Stimulated activated CD8-positive, alpha-beta memory T cell treated with anti-CD3 and anti-CD28 coated beads, Interleukin-15, amount 100 ng/mL, for 4 hours (primary cell): ENCODE measurements around the gene MESP1.

Experiments used
- DNase-seq, 2 donors: peaks; one replicate each; pipeline ENCODE4 v3.0.0-alpha.2; 2020; ENCODE audit warnings: low read depth in 2 of 2

The MESP1 gene

DNA sequence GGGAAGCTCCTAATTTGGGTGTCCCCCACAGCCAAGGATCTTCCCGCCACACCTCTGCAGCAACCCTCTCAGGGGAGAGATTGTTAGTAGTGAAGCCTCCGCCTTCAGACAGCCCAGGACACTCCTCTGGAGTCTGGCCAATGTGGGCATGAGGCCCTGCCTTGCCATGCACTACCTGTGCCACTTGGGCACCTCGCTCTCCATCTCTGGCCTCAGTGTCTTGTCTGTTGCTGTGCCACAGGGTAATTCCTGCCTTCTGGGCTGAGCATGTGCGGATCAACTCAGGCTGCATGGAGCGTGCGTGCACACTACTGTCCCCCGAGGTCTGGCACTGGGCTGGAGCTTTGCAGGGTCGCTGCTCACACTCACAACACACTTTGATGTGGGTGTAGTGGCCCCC, 7.9 kb upstream of the MESP1 start:
- no peak for DNase-seq

GRCh38 chr15:89758283-89758682, 7.2 kb upstream of the MESP1 start:
- no peak for DNase-seq

DNA sequence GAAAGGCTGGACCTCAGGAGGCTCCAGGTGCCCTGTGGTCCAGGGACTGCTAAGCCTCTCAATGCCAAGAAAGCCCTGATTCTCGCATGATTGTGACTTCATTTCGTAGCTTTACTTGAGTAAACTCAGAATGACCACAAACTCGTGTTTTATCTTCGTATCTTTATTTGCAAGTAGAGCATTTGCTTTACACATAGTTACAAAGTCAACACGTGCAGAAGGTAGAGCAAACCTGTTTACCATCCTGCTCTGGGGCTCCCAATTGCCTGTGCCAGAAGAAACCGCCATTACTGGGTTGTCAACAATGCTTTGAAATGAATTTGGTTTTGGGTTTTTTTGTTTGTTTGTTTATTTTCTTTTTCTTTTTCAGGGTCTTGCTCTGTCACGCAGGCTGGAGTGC, 5.8 kb upstream of the MESP1 start:
- no peak for DNase-seq

DNA sequence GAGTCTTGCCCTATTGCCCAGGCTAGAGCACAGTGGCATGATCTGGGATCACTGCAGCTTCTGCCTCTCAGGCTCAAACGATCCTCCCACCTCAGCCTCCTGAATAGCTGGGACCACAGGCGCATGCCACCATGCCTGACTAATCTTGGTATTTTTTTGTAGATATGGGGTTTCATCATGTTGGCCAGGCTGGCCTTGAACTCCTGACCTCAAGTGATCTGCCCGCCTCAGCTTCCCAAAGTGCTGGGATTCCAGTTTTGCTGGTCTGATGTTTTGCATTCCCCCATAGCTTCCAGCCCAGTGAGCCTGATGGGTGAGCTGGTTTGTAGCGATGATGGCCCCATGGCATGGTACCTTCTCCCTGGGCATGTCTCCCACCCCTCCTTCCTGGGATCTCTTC, 4.7 kb upstream of the MESP1 start:
- DNase-seq: no peak

DNA sequence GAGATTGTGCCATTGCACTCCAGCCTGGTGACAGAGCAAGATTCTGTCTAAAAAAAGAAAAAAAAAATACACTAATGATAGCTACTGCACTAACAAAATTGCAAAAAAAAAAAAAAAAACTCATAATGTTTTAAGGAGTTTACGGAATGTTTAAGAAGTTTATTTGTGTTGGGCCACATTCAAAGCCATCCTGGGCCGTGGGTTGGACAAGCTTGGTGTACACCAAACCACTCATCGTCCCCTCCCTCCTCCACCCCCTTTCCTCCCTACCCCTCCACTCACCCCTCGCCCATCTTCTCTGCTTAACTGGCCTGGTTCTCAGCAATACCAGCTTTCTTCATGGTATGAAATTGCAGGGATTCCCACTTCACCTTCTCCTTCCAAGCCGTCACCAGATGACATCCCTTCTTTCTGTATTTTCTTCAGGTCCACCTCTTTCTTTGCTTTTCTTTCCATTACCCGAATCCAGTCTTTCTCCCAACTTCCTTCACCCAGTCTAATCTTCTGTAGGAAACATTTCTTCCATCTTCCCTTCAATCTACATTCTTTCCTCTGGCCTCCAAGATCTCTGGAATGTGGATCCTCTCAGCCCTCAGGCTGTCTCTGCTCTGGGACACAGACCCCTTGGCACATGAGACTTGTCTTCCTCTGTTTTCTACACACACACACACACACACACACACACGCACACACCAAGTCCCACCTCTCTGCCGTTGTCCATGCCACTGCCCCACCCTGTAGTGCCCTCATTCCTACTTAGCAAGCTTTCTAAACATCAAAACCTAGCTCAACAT, 3.5 kb upstream of the MESP1 start:
- no peak for DNase-seq

- DNase-seq: no peak
These were observed 2.8 kb upstream of the MESP1 start for GRCh38 chr15:89753855-89754254.

- DNase-seq: no peak
These were observed 699 bp upstream of the MESP1 start for GRCh38 chr15:89751748-89752147.

DNA sequence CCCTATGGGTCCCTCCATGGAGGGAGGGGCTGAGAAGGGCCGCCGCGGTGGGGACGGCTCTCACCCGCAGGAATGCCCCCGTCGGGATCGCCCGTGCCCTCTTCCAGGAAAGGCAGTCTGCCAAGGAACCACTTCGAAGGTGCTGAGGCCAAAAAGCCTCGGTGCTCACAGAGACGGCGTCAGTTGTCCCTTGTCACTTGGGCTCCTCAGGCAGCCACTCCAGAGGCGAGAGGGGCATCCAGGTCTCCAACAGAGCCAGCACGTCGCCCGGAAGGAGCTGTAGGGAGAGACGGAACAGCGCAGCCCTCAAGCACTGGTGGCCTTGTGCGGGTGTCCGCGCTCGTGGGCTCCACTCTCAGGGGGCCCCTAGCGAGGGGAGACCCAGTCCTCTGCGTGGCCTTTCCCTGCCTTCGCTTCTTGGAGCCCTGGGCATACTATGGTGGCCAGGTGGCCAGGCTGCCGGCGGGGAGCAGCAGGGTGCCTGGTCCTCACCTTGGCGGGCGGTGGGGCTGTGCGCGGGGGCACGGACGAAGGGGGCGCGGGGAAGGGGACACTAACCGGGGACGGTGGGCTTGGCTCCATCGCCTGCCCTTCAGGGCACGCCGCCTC, 994 bp downstream of the MESP1 start:
- DNase-seq: no peak

- DNase-seq: no peak
These were observed 1.5 kb downstream of the MESP1 start for GRCh38 chr15:89749526-89749925.

GRCh38 chr15:89749054-89749453, 2.0 kb downstream of the MESP1 start:
- DNase-seq: no peak

GRCh38 chr15:89747708-89748682, 3.1 kb downstream of the MESP1 start:
- no peak for DNase-seq

GRCh38 chr15:89746386-89746780, 4.7 kb downstream of the MESP1 start:
- no peak for DNase-seq

GRCh38 chr15:89745768-89746167, 5.3 kb downstream of the MESP1 start:
- DNase-seq: no peak

DNA sequence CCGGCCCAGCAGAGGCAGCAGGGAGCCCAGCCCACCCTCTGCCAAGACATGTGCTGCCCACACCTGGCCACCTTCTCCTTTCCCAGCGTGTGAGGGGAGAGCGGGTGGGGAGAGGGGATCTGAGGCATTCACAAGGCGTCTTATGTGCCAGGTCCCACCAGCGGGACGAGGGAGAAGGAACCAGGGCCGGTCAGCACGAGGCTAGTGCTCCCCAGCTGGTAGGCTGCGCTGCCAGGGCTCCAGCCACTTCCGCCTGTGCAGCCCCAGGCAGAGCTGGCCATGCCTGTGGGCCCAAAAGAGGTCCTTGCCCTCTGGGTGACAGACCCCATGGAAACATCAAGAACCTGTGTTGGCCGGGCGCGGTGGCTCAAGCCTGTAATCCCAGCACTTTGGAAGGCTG, 5.9 kb downstream of the MESP1 start:
- DNase-seq: no peak

DNA sequence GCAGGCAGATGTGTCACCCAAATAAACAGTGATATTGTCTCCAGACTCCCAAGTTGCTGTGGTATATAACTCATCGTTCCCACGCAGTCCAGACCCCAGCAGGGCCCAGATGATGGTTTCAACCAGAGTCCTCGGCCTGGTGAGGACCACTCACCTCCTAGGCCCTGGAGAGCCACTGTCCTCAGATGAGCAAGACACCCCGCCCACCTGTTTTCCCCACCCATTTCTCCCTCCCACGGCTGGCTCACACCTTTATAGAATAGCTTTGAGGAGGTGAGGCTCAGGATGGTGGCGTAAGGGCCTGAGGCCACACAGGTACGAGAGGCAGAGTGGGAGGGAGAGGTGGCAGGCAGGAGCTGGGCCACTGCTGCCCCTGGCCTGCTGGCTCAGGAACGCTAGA, 7.5 kb downstream of the MESP1 start:
- DNase-seq: no peak

DNA sequence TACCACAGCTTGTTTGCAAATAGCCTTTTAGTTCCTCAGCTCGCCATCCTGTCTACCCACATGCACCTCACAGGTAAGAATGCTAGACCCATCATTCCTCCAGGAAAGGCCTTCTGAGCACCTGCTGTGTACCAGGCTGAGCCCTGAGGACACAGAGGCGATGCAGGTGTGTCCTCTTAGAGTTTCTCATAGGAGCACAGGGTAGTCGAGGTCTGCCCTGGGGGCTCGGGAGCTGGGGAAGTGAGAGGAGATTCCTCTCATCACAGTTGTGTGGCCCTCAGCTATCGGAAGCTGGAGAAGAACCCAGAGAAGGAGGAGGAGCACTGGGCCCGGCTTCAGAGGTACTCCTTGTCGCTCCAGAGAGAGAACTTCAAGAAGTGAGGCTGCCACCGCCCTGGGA, 8.0 kb downstream of the MESP1 start:
- DNase-seq: no peak

DNA sequence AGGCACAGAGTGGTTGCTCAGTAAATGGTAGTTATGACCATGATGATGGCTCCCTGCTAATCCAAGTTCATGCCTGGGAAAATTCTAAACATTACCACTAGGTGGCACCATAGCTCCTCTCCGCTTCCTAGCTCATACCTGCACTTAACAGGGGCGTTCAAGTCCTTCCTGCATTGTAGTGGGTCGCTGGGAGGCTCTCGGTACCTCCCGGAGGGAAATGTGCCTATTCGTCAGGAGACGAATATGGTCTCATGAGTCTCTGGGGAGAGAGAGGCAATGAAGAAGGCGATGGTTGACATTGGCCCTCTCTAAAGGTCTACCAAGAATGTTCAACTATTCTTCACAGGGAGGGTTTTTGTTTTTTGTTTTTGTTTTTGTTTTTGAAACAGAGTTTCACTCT, 10.9 kb downstream of the MESP1 start:
- peak in 1 of 2 donors; percentile 11 for DNase-seq

- no peak for DNase-seq
These were observed 15.3 kb downstream of the MESP1 start for GRCh38 chr15:89735773-89736172.

GRCh38 chr15:89732451-89733172, 18.4 kb downstream of the MESP1 start:
- DNase-seq: no peak

DNA sequence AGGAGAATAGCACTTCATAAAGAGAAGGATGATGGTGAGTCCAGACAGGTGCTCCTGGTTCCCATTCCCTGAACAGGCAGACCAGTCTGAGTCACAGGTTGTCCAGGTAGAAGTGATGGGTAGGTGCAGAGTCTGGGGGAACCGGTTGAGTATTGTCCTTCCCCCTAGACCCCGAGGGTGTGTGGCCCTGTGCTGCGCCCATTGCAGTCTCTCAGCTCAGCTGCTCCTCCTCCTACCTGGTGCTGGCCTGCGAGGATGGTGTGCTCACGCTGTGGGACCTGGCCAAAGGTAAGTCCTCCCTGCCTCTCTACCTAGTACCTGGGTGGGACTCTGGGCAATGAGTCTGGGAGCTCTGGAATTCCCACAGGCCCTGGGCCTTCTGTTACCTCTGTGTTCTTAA, 19.8 kb downstream of the MESP1 start:
- DNase-seq: no peak

DNA sequence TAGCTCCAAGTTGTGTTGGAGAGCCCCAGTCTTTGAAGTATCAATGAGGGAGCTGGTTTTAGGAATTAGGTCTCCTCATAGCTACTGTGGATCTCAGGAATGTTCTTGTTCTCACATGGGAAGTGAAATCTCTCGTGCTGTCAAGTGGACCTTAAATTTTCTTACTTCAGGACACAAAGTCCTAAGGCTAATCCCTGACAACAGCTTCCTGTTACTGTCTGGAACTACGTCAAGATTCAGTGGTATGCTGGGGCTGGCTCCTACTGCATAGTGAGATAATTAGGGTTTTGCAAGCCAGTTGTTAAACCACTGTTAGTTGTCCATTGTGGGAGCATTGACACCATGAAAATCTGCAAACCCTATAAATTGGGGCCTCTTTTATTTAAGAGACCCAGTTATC, 22.8 kb downstream of the MESP1 start:
- DNase-seq: no peak

DNA sequence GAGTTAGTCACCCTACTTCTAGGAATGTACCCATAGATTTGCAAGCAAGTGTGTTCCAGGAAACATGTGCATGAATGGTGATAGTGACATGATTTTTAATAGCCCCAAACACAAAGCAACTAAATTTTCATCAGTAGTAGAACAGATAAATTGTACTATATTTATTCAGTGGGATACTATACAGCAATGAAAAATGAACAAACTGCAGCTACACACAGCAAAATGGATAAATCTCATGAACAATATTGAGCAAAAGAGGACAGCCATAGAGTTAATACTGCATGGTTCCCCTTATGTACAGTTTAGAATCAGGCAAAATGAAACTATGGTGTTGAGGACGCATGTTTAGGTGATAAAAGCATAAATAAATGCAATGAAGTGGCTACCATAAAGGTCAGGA, 26.0 kb downstream of the MESP1 start:
- DNase-seq: no peak
